ENCODE results near the gene TMEM179B.

TMEM179B gene

GRCh38 chr11:62835336-62835735 is 48.1 kb downstream of the TMEM179B start:
- Histone ChIP-seq H3K36me3 (replicated peaks; ENCODE audit: low read depth, low read length) (peaks cover 31% of the 10 kb centered on the region), H3K79me2 (ENCODE audit: low read length) (peaks cover 59% of the 10 kb centered on the region), H4K20me1 (ENCODE audit: insufficient read depth, low read length) (no peaks in the 10 kb centered on the region), H3K4me1 (ENCODE audit: low read length) (peaks cover 20% of the 10 kb centered on the region), H3K9me3 (ENCODE audit: insufficient read depth, low read length) (no peaks in the 10 kb centered on the region), H2AFZ (ENCODE audit: low read depth, low read length) (no peak overlapping the region), H3K4me2 (ENCODE audit: low read length) (no peak overlapping the region), H3K4me3 (ENCODE audit: low read length) (no peak overlapping the region), H3K27me3 (ENCODE audit: low read depth, low read length) (no peaks in the 10 kb centered on the region), H3K27ac (ENCODE audit: low read length) (no peak overlapping the region), H3K9ac (ENCODE audit: low read length) (no peak overlapping the region)
- TF ChIP-seq EZH2phosphoT487 (IDR thresholded peaks at IDR 0.05; ENCODE audit: low read depth): no peak
- TF ChIP-seq CTCF (IDR thresholded peaks at IDR 0.05; ENCODE audit: low read depth, low read length): no peak

- peaks cover 27% of the 10 kb centered on the region for H3K4me1 ChIP-seq (ENCODE audit: low read length)
- peak within 1 kb of the TSS; percentile 94 for H2AFZ ChIP-seq (ENCODE audit: low read depth, low read length)
- no peaks in the 10 kb centered on the region for H4K20me1 ChIP-seq (ENCODE audit: insufficient read depth, low read length)
- peak within 1 kb of the TSS; percentile 96 for H3K9ac ChIP-seq (ENCODE audit: low read length)
- H3K4me3 ChIP-seq (ENCODE audit: low read length): peak within 1 kb of the TSS; percentile 97
- TF ChIP-seq CTCF (IDR thresholded peaks at IDR 0.05; ENCODE audit: low read depth, low read length): 0 out of 2 replicates have a peak, but pooled peaks have one; percentile 4
- no peak for TF ChIP-seq EZH2phosphoT487 (IDR thresholded peaks at IDR 0.05; ENCODE audit: low read depth)
- H3K9me3 ChIP-seq (ENCODE audit: insufficient read depth, low read length): no peaks in the 10 kb centered on the region
- H3K79me2 ChIP-seq (ENCODE audit: low read length): peaks cover 45% of the 10 kb centered on the region
- H3K27me3 ChIP-seq (ENCODE audit: low read depth, low read length): no peaks in the 10 kb centered on the region
- peaks cover 24% of the 10 kb centered on the region for H3K36me3 ChIP-seq (replicated peaks; ENCODE audit: low read depth, low read length)
- peak within 1 kb of the TSS; percentile 98 for H3K27ac ChIP-seq (ENCODE audit: low read length)
- H3K4me2 ChIP-seq (ENCODE audit: low read length): peak within 1 kb of the TSS; percentile 96
These were observed 52.1 kb downstream of the TMEM179B start, which contains the start of gene WDR74 for GRCh38 chr11:62839050-62839945. Gene WDR74, minus strand, starts transcription at chr11:62839590. Its CDS starts 20 bp downstream, at chr11:62839570.

Measured in OCI-LY3 (cell line).